Measurements from ENCODE around the gene NF1.
"Not testable (repeated sequence)": the region's sequence is repeated elsewhere in the genome, so short reads cannot be mapped to it uniquely, and the experiment has no call there.

- not testable (repeated sequence) for TF ChIP-seq CTCF, POLR2AphosphoS5 (IDR thresholded peaks at IDR 0.05)
Observed at GRCh38 chr17:31287932-31288331, 193.2 kb downstream of the NF1 start.

All from sigmoid colon (tissue), 4 donors.